Measurements from ENCODE around the gene OTOGL.

- TF ChIP-seq ZFP3 (CRISPR knock-in tag; IDR thresholded peaks at IDR 0.05) (no peak), ISL1 (CRISPR knock-in tag; IDR thresholded peaks at IDR 0.05) (no peak), RARB (CRISPR knock-in tag; IDR thresholded peaks at IDR 0.05) (no peak), ARNTL (CRISPR knock-in tag; IDR thresholded peaks at IDR 0.05; ENCODE audit: borderline replicate concordance, low read depth) (no peak), GLIS3 (CRISPR knock-in tag; IDR thresholded peaks at IDR 0.05) (no peak), ZNF565 (CRISPR knock-in tag; conservative IDR thresholded peaks at IDR 0.05; ENCODE audit: low read depth) (no peak)
Observed at GRCh38 chr12:80262771-80263170, 163.4 kb downstream of the OTOGL start.
